ENCODE data around the gene OBP2A. TPM values are rescaled to one million over a fixed set of nuclear protein-coding genes. Genes with fewer than 3 reads are reported as not detected.

The OBP2A gene
- total RNA-seq, 1 experiment from 2014 or later: not detected

GRCh38 chr9:135580664-135581380 lies 34.9 kb downstream of the OBP2A start (continued):
- TF ChIP-seq ELF1 (IDR thresholded peaks at IDR 0.05; ENCODE audit: borderline replicate concordance, low read depth): no peak

GRCh38 chr9:135581636-135582426 lies 35.9 kb downstream of the OBP2A start:
- no peak overlapping the region for H3K4me3 ChIP-seq (replicated peaks in 1 of 2; ENCODE audit: low read depth in 1 of 2, low read length in 2 of 2)
- CTCF ChIA-PET: no interaction called here

More at GRCh38 chr9:135581636-135582426, 35.9 kb downstream of the OBP2A start:
- H3K9ac ChIP-seq (ENCODE audit: low read length): no peak overlapping the region
- no peak overlapping the region for H3K27ac ChIP-seq (ENCODE audit: low read depth, low read length)
- no peaks in the 10 kb centered on the region for H3K9me3 ChIP-seq (ENCODE audit: control insufficient read depth in 1 of 2, insufficient read depth in 1 of 2, low read depth in 1 of 2, low read length in 2 of 2)
- BruUV-seq (replicated peaks): no TSS peak
- ATAC-seq (no peak), DNase-seq (ENCODE audit: low read depth, low spot score) (no peak)
- H2AFZ ChIP-seq (ENCODE audit: low read depth, low read length, poor library complexity, severe bottlenecking): no peak overlapping the region
- no peaks in the 10 kb centered on the region for H3K4me1 ChIP-seq (ENCODE audit: control insufficient read depth in 1 of 2, insufficient read depth in 2 of 2, low read length in 2 of 2)
- H3K27me3 ChIP-seq (ENCODE audit: insufficient read depth, low read length): peaks cover 6% of the 10 kb centered on the region; the same call in 1 of the 2 replicates
- intact Hi-C loops (cut with micrococcal nuclease): no loop called here
- no peak for TF ChIP-seq EZH2 (IDR thresholded peaks at IDR 0.05)
- TF ChIP-seq ZFX (IDR thresholded peaks at IDR 0.05): no peak
- no peak for TF ChIP-seq EZH2phosphoT487 (IDR thresholded peaks at IDR 0.05; ENCODE audit: borderline replicate concordance)
- TF ChIP-seq CTCF (IDR thresholded peaks at IDR 0.05 in 2 of 3, conservative IDR thresholded peaks at IDR 0.05 in 1 of 3; ENCODE audit: borderline replicate concordance in 1 of 3, insufficient read depth in 1 of 3, low read depth in 2 of 3, low read length in 2 of 3): no peak
- TF ChIP-seq SP1 (IDR thresholded peaks at IDR 0.05; ENCODE audit: low read depth): no peak
- no peak for TF ChIP-seq POLR2A (IDR thresholded peaks at IDR 0.05; ENCODE audit: borderline replicate concordance, extremely low read depth, insufficient read depth, insufficient read length)
- no peak for TF ChIP-seq ZNF274 (IDR thresholded peaks at IDR 0.05; ENCODE audit: low read depth, low read length)
- no peak for TF ChIP-seq RAD21 (IDR thresholded peaks at IDR 0.05; ENCODE audit: low read depth)
- no peak for TF ChIP-seq FOSL1 (IDR thresholded peaks at IDR 0.05; ENCODE audit: low read depth)
- TF ChIP-seq JUND (IDR thresholded peaks at IDR 0.05): no peak
- no peak for TF ChIP-seq CEBPB (IDR thresholded peaks at IDR 0.05; ENCODE audit: low read depth)
- no peak for TF ChIP-seq TCF7L2 (IDR thresholded peaks at IDR 0.05; ENCODE audit: borderline replicate concordance, extremely low read depth, insufficient read depth, insufficient read length)
- no peak for TF ChIP-seq CBX3 (IDR thresholded peaks at IDR 0.05; ENCODE audit: low read depth)
- TF ChIP-seq POLR2AphosphoS5 (IDR thresholded peaks at IDR 0.05; ENCODE audit: low read depth, low read length): no peak
- ChIA-PET RAD21 (ENCODE audit: low non-redundant PET in 1 of 2, low total read pairs in 2 of 2, uncharacterized antibody in 2 of 2, unreplicated experiment in 2 of 2) (no interaction called here), POLR2A (no interaction called here)
- H4K20me1 ChIP-seq (ENCODE audit: insufficient read depth): no peaks in the 10 kb centered on the region
- H3K36me3 ChIP-seq (ENCODE audit: control insufficient read depth in 1 of 2, insufficient read depth in 2 of 2, low read length in 2 of 2): no peaks in the 10 kb centered on the region
- H3K9me2 ChIP-seq (ENCODE audit: insufficient read depth): no peaks in the 10 kb centered on the region
- no peak overlapping the region for H3K4me2 ChIP-seq (ENCODE audit: low read length)
- no peaks in the 10 kb centered on the region for H3K79me2 ChIP-seq (ENCODE audit: insufficient read depth, low read length)
